Fibroblast of peridontal ligament (primary cell): Measurements from ENCODE around the gene SLC22A16.

Experiments used
- DNase-seq: peaks from one replicate; pipeline ENCODE4 v3.0.0-alpha.2; 2010; ENCODE audit errors: extremely low read depth

SLC22A16 gene

GRCh38 chr6:110404607-110405006 is 71.8 kb downstream of the SLC22A16 start:
- no peak for DNase-seq

GRCh38 chr6:110401585-110402176 is 74.7 kb downstream of the SLC22A16 start:
- DNase-seq, result no peak

GRCh38 chr6:110400208-110400607 is 76.2 kb downstream of the SLC22A16 start:
- no peak for DNase-seq

GRCh38 chr6:110399219-110400071 is 77.0 kb downstream of the SLC22A16 start:
- DNase-seq, result no peak

- peak; percentile 11 for DNase-seq
Observed at GRCh38 chr6:110398778-110399177, 77.6 kb downstream of the SLC22A16 start.

GRCh38 chr6:110395221-110395620 is 81.2 kb downstream of the SLC22A16 start:
- no peak for DNase-seq

GRCh38 chr6:110394409-110394808 is 82.0 kb downstream of the SLC22A16 start:
- no peak for DNase-seq

- DNase-seq, result no peak
Observed at GRCh38 chr6:110392727-110393126, 83.7 kb downstream of the SLC22A16 start.

GRCh38 chr6:110390404-110390803 is 86.0 kb downstream of the SLC22A16 start:
- DNase-seq, result no peak

GRCh38 chr6:110389689-110390382 is 86.6 kb downstream of the SLC22A16 start:
- no peak for DNase-seq

- DNase-seq, result no peak
Observed at GRCh38 chr6:110387986-110388385, 88.4 kb downstream of the SLC22A16 start.

- DNase-seq, result no peak
Observed at GRCh38 chr6:110385458-110385863, 91.0 kb downstream of the SLC22A16 start.

GRCh38 chr6:110378552-110378951 is 97.9 kb downstream of the SLC22A16 start:
- DNase-seq, result no peak
